Gastrocnemius medialis (tissue), 4 donors: Measurements from ENCODE around the gene JAKMIP1. TPM values are rescaled to one million over a fixed set of nuclear protein-coding genes. Genes with fewer than 3 reads are reported as not detected.

Source experiments
- ATAC-seq, 2 donors: fragments of 150-250 bp; one replicate each; pipeline ENCODE4 v1.9.1; 2016
- DNase-seq, 2 donors: peaks; one replicate each; pipeline ENCODE4 v3.0.0-alpha.2; 2019
- H3K27ac ChIP-seq, 4 donors: fragments of 200-600 bp; sonication (generic); 1 replicate in 1 of 4; 2 replicates in 3 of 4; pipeline ENCODE4 v1.5.1; 2016 to 2018; ENCODE audit warnings: mild to moderate bottlenecking in 2 of 4, moderate library complexity in 1 of 4
- H3K27me3 ChIP-seq, 3 donors: fragments of 200-600 bp; sonication (generic) in 2 of 3; 1 replicate in 1 of 3; 2 replicates in 2 of 3; pipeline versions ENCODE4 v1.5.1 to v1.6.0; 2016 to 2019; ENCODE audit warnings: mild to moderate bottlenecking in 1 of 3, moderate library complexity in 1 of 3
- H3K36me3 ChIP-seq, 2 donors: fragments of 200-600 bp; sonication (generic) in 1 of 2; one replicate each; pipeline ENCODE4 v1.5.1; 2017 to 2018
- H3K4me1 ChIP-seq, 2 donors: fragments of 200-600 bp; sonication (generic) in 1 of 2; one replicate each; pipeline ENCODE4 v1.5.1; 2016 to 2017; ENCODE audit warnings: mild to moderate bottlenecking in 2 of 2
- H3K4me3 ChIP-seq, 4 donors: fragments of 200-600 bp; sonication (generic) in 3 of 4; 1 replicate in 1 of 4; 2 replicates in 3 of 4; pipeline ENCODE4 v1.5.1; 2016 to 2019; ENCODE audit warnings: mild to moderate bottlenecking in 2 of 4
- H3K9me3 ChIP-seq, 3 donors: fragments of 200-600 bp; sonication (generic) in 2 of 3; 1 replicate in 1 of 3; 2 replicates in 2 of 3; pipeline ENCODE4 v1.5.1; 2016 to 2019
- CTCF ChIP-seq, 5 experiments: fragments of 450-650 bp in 3 of 5; fragments of 200-600 bp in 2 of 5; sonication (generic) in 2 of 5; IDR thresholded peaks in 4 of 5; conservative IDR thresholded peaks in 1 of 5; 1 replicate in 4 of 5; 2 replicates in 1 of 5; pipeline ENCODE4 v1.5.1; 2016 to 2019; ENCODE audit warnings: antibody characterized with exemption in 5 of 5, mild to moderate bottlenecking in 3 of 5, moderate library complexity in 3 of 5
- POLR2A ChIP-seq, 2 donors: fragments of 450-650 bp; IDR thresholded peaks; one replicate each; pipeline ENCODE4 v1.6.1; 2017; ENCODE audit warnings: antibody characterized with exemption in 2 of 2, mild to moderate bottlenecking in 2 of 2, moderate library complexity in 2 of 2
- in situ Hi-C, 4 donors: fragments of 200-750 bp; cut with MboI; loops; one replicate each; pipeline versions ENCODE4 v1.15.0 to v1.8.0; 2017; ENCODE audit warnings: low sequenced_read_pairs in 4 of 4
- intact Hi-C: fragments of 100-400 bp; cut with DNase I; formaldehyde crosslinking; loops from one replicate; pipeline ENCODE4 v1.15.1; 2023; ENCODE audit warnings: low total_unique reads
- total RNA-seq, 4 donors: library from RNA; depleted of rRNA; stranded (reverse); fragments of >200 nt; gene quantifications; one replicate each; pipeline versions ENCODE4 v1.1.0 to v1.2.3, GENCODE V29; 2016

Gene JAKMIP1
- total RNA-seq, 4 donors from 2014 or later = 0.62 TPM; not detected in 3

GRCh38 chr4:6095897-6096296 is 104.5 kb downstream of the JAKMIP1 start:
- no peak overlapping the region for H3K4me3 ChIP-seq
- H3K36me3 ChIP-seq = no peaks in the 10 kb centered on the region
- DNase-seq (no peak), ATAC-seq (no peak)
- no peak for TF ChIP-seq CTCF (IDR thresholded peaks at IDR 0.05 in 4 of 5, conservative IDR thresholded peaks at IDR 0.05 in 1 of 5)
- no peak for TF ChIP-seq POLR2A (IDR thresholded peaks at IDR 0.05)
- H3K4me1 ChIP-seq = no peaks in the 10 kb centered on the region
- H3K9me3 ChIP-seq = no peaks in the 10 kb centered on the region
- intact Hi-C loops = no loop called here
- in situ Hi-C loops = no loop called here
- H3K27ac ChIP-seq = no peak overlapping the region
- H3K27me3 ChIP-seq = peaks cover 0 to 3% (median 0%) of the 10 kb centered on the region in 3 donors

GRCh38 chr4:6095023-6095752 is 105.2 kb downstream of the JAKMIP1 start:
- no peak overlapping the region for H3K27ac ChIP-seq
- H3K36me3 ChIP-seq = no peaks in the 10 kb centered on the region
- TF ChIP-seq POLR2A (IDR thresholded peaks at IDR 0.05) = no peak
- no peak for TF ChIP-seq CTCF (IDR thresholded peaks at IDR 0.05 in 4 of 5, conservative IDR thresholded peaks at IDR 0.05 in 1 of 5)
- H3K4me1 ChIP-seq = no peaks in the 10 kb centered on the region
- no peaks in the 10 kb centered on the region for H3K9me3 ChIP-seq
- intact Hi-C loops (no loop called here), in situ Hi-C loops (no loop called here)
- DNase-seq = no peak
- H3K27me3 ChIP-seq = peaks cover 0 to 3% (median 0%) of the 10 kb centered on the region in 3 donors
- no peak overlapping the region for H3K4me3 ChIP-seq
- ATAC-seq = no peak

- no peak for TF ChIP-seq CTCF (IDR thresholded peaks at IDR 0.05 in 4 of 5, conservative IDR thresholded peaks at IDR 0.05 in 1 of 5)
- TF ChIP-seq POLR2A (IDR thresholded peaks at IDR 0.05) = no peak
- no peak overlapping the region for H3K4me3 ChIP-seq
- ATAC-seq (no peak), DNase-seq (no peak)
- intact Hi-C loops = no loop called here
- in situ Hi-C loops = no loop called here
- H3K27ac ChIP-seq = no peak overlapping the region
- H3K4me1 ChIP-seq = no peaks in the 10 kb centered on the region
- peaks cover 0 to 3% (median 0%) of the 10 kb centered on the region in 3 donors for H3K27me3 ChIP-seq
- no peaks in the 10 kb centered on the region for H3K9me3 ChIP-seq
- H3K36me3 ChIP-seq = no peaks in the 10 kb centered on the region
Measured at GRCh38 chr4:6093671-6094070, 106.7 kb downstream of the JAKMIP1 start.

GRCh38 chr4:6092971-6093370 is 107.4 kb downstream of the JAKMIP1 start:
- H3K9me3 ChIP-seq = no peaks in the 10 kb centered on the region
- H3K27me3 ChIP-seq = peaks cover 0 to 3% (median 0%) of the 10 kb centered on the region in 3 donors
- no peak for DNase-seq
- in situ Hi-C loops = no loop called here
- H3K4me1 ChIP-seq = no peaks in the 10 kb centered on the region
- H3K27ac ChIP-seq = no peak overlapping the region
- no peak for ATAC-seq
- no peak overlapping the region for H3K4me3 ChIP-seq
- intact Hi-C loops = no loop called here
- TF ChIP-seq CTCF (IDR thresholded peaks at IDR 0.05 in 4 of 5, conservative IDR thresholded peaks at IDR 0.05 in 1 of 5) (no peak), POLR2A (IDR thresholded peaks at IDR 0.05) (no peak)
- H3K36me3 ChIP-seq = no peaks in the 10 kb centered on the region
